Fibroblast of peridontal ligament (primary cell): Measurements from ENCODE around the gene MTG1.
"Not testable (repeated sequence)": the region's sequence is repeated elsewhere in the genome, so short reads cannot be mapped to it uniquely, and the experiment has no call there.

ENCODE experiments used
- DNase-seq: peaks from one replicate; pipeline ENCODE4 v3.0.0-alpha.2; 2010; ENCODE audit errors: extremely low read depth

MTG1 gene

GRCh38 chr10:133400624-133401424 is 6.9 kb downstream of the MTG1 start:
- DNase-seq, result no peak

GRCh38 chr10:133401500-133401899 is 7.5 kb downstream of the MTG1 start:
- no peak for DNase-seq

- no peak for DNase-seq
These were observed 8.2 kb downstream of the MTG1 start for GRCh38 chr10:133401981-133402725.

DNA sequence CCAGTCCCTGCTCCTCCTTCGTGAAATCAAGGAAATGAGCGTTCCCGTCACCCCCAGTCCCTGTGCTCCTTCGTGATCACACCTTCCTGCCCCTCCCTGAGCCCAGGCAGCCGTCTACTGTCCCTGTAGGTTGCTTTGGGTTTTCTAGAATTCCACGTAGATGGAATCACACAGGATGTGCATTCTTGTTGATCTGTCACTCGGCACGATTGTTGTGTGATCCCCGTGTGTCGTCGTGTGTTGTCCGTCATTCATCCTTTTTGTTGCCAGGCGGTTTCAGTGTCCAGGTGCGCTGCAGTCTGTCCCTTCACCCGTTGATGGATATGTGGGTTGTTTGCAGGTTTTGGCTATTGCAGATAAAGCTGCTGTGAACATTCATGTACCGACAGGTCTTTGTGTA is 9.4 kb downstream of the MTG1 start:
- no peak for DNase-seq

- no peak for DNase-seq
These were observed 9.8 kb downstream of the MTG1 start for GRCh38 chr10:133403784-133404183.

GRCh38 chr10:133405272-133405671 is 11.3 kb downstream of the MTG1 start:
- no peak for DNase-seq

DNA sequence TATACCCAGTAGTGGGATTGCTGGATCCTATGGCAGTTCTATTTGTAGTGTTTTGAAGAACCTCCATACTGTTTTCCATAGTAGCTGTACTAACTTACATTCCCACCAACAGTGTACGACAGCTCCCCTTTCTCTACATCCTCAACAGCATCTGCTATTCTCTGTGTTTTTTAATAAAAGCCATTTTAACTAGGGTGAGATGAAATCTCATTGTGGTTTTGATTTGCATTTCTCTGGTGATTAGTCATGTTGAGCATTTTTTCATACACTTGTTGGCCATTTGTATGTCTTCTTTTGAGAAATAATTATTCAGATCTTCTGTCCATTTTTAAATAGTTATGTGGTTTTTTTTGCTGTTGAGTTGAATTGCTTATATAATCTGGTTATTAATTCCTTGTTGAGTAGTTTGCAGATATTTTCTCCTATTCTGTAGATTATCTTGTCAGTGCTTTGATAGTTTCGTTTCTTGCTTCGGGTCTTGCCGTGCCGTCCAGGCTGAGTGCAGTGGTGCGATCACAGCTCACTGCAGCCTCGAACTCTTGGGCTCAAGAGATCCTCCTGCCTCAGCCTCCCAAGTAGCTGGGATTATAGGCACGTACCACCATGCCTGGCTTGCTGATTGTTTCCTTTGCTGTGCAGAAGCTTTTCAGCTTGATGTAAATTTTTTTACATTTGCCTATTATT is 12.0 kb downstream of the MTG1 start:
- peak; percentile 35 for DNase-seq

- no peak for DNase-seq
These were observed 17.8 kb downstream of the MTG1 start for GRCh38 chr10:133411523-133412380.

- DNase-seq, result no peak
These were observed 18.4 kb downstream of the MTG1 start for GRCh38 chr10:133412381-133412711.

DNA sequence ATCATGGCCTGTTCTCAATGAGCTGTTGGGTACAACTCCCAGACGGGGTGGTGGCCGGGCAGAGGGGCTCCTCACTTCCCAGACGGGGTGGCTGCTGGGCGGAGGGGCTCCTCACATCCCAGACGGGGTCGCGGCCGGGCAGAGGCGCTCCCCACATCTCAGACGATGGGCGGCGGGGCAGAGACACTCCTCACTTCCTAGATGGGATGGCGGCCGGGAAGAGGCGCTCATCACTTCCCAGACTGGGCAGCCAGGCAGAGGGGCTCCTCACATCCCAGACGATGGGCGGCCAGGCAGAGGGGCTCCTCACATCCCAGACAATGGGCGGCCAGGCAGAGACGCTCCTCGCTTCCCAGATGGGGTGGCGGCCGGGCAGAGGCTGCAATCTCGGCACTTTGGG is 20.4 kb downstream of the MTG1 start:
- not testable (repeated sequence) for DNase-seq

DNA sequence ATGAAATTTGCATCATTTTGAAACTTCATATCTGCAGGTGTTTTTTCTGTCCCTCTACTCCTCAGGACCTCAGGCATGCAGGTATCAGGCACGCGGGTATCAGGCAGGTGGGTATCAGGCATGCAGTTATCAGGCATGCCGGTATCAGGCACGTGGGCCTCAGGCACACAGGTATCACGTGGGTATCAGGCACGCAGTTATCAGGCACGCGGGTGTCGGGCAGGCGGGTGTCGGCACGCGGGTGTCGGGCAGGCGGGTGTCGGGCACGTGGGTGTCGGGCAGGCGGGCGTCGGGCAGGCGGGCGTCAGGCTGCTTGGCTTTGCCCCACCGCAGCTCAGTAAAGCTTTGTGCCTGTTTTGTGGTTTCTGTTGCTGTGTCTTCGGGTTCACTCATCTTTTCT is 21.8 kb downstream of the MTG1 start:
- DNase-seq, result no peak

GRCh38 chr10:133418289-133418993 is 24.5 kb downstream of the MTG1 start:
- DNase-seq, result no peak

- no peak for DNase-seq
These were observed 25.4 kb downstream of the MTG1 start for GRCh38 chr10:133419211-133419950.

- DNase-seq, result no peak
These were observed 26.1 kb downstream of the MTG1 start for GRCh38 chr10:133420028-133420427.

DNA sequence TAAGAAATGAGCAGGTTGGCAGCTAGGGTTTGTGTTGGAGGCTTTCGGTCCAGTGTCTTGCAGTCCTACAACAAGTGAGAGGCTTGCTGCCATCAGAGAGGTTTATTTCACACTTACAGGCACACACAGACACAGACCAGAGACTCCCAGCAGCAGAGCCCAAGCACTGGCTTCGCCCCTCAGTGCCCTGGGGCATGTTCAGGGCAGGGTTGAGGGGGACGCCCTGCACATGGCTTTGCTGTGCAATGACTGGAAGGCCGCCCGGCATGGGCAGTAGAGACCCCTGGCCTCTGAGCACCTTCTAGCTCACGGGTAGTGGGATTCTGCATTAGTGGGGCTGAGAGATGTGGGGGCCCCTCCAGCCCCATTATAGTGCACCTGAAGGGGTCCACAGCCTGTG is 26.6 kb downstream of the MTG1 start:
- no peak for DNase-seq

- no peak for DNase-seq
These were observed 27.6 kb downstream of the MTG1 start for GRCh38 chr10:133421336-133422222.

GRCh38 chr10:133422223-133422806 is 28.4 kb downstream of the MTG1 start:
- DNase-seq, result no peak

- no peak for DNase-seq
These were observed 29.1 kb downstream of the MTG1 start for GRCh38 chr10:133422807-133423771.
